DOHH2 (cell line): ENCODE results near the gene EIF4EBP2.

Experiments used
- H3F3A ChIP-seq: fragments of 200-600 bp; sonication (generic), shearing (Covaris generic); 2 replicates; pipeline ENCODE4 v1.6.0; 2016; ENCODE audit warnings: antibody characterized with exemption, mild to moderate bottlenecking; ENCODE audit not compliant: control insufficient read depth, insufficient read depth
- H3K27ac ChIP-seq: fragments of 200-600 bp; sonication (generic); 2 replicates; pipeline ENCODE4 v1.5.1; 2014; ENCODE audit warnings: low read depth, mild to moderate bottlenecking, low read length, moderate library complexity
- H3K27me3 ChIP-seq: fragments of 200-600 bp; sonication (generic); 2 replicates; pipeline ENCODE4 v1.6.1; 2014; ENCODE audit warnings: mild to moderate bottlenecking, low read length, mixed read lengths; ENCODE audit not compliant: control insufficient read depth
- H3K36me3 ChIP-seq: fragments of 200-600 bp; sonication (generic); 2 replicates; pipeline ENCODE4 v1.6.1; 2014; ENCODE audit warnings: mild to moderate bottlenecking, low read length, moderate library complexity, mixed read lengths; ENCODE audit not compliant: control insufficient read depth
- H3K4me1 ChIP-seq: fragments of 200-600 bp; sonication (generic); 2 replicates; pipeline ENCODE4 v1.6.1; 2014; ENCODE audit warnings: mild to moderate bottlenecking, low read length, mixed read lengths; ENCODE audit not compliant: control insufficient read depth
- H3K4me2 ChIP-seq: fragments of 200-600 bp; sonication (generic); 2 replicates; pipeline ENCODE4 v1.6.0; 2014; ENCODE audit warnings: mild to moderate bottlenecking, low read length, moderate library complexity
- H3K4me3 ChIP-seq: fragments of 200-600 bp; sonication (generic); 2 replicates; pipeline ENCODE4 v1.5.1; 2014; ENCODE audit warnings: mild to moderate bottlenecking, low read length, mixed read lengths
- H3K79me2 ChIP-seq: fragments of 200-600 bp; sonication (generic); 2 replicates; pipeline ENCODE4 v1.6.1; 2014; ENCODE audit warnings: mild to moderate bottlenecking, low read length, mixed read lengths; ENCODE audit not compliant: control insufficient read depth
- H3K9me2 ChIP-seq: fragments of 200-600 bp; sonication (generic); replicated peaks from 2 replicates; pipeline ENCODE4 v1.6.1; 2014; ENCODE audit warnings: mild to moderate bottlenecking, low read length, mixed read lengths; ENCODE audit not compliant: control insufficient read depth
- H3K9me3 ChIP-seq: fragments of 200-600 bp; sonication (generic); 2 replicates; pipeline ENCODE4 v1.6.1; 2014; ENCODE audit warnings: antibody characterized with exemption, low read length, mixed read lengths; ENCODE audit not compliant: control insufficient read depth, insufficient read depth
- H4K20me1 ChIP-seq: fragments of 200-600 bp; sonication (generic); 2 replicates; pipeline ENCODE4 v1.6.0; 2014; ENCODE audit warnings: low read depth, mild to moderate bottlenecking, antibody characterized with exemption, low read length, moderate library complexity; ENCODE audit not compliant: control insufficient read depth, insufficient read depth
- EZH2phosphoT487 ChIP-seq: fragments of 200-600 bp; sonication (generic); IDR thresholded peaks from 2 replicates; pipeline ENCODE4 v1.6.1; 2017; ENCODE audit warnings: borderline replicate concordance, mild to moderate bottlenecking, antibody characterized with exemption, low read length, moderate library complexity, mixed read lengths
- TF ChIP-seq, protein P1 (sequence below): fragments of 200-600 bp; sonication (generic); IDR thresholded peaks from one replicate; pipeline ENCODE4 v1.5.1; 2014; ENCODE audit warnings: antibody characterized with exemption, mild to moderate bottlenecking, low read depth, low read length; ENCODE audit not compliant: poor library complexity, severe bottlenecking

Gene EIF4EBP2

GRCh38 chr10:70371846-70372245 lies 32.1 kb upstream of the EIF4EBP2 start:
- no peaks in the 10 kb centered on the region for H3K27me3 ChIP-seq
- peaks cover 9% of the 10 kb centered on the region; the same call in 1 of the 2 replicates for H3K36me3 ChIP-seq
- no peak overlapping the region for H3K4me2 ChIP-seq
- H3K9me2 ChIP-seq: no peaks in the 10 kb centered on the region
- peaks cover 7% of the 10 kb centered on the region; the same call in 1 of the 2 replicates for H4K20me1 ChIP-seq
- no peaks in the 10 kb centered on the region for H3K4me1 ChIP-seq
- H3K79me2 ChIP-seq: no peaks in the 10 kb centered on the region
- H3K4me3 ChIP-seq: no peak overlapping the region
- TF ChIP-seq, protein P1, sequence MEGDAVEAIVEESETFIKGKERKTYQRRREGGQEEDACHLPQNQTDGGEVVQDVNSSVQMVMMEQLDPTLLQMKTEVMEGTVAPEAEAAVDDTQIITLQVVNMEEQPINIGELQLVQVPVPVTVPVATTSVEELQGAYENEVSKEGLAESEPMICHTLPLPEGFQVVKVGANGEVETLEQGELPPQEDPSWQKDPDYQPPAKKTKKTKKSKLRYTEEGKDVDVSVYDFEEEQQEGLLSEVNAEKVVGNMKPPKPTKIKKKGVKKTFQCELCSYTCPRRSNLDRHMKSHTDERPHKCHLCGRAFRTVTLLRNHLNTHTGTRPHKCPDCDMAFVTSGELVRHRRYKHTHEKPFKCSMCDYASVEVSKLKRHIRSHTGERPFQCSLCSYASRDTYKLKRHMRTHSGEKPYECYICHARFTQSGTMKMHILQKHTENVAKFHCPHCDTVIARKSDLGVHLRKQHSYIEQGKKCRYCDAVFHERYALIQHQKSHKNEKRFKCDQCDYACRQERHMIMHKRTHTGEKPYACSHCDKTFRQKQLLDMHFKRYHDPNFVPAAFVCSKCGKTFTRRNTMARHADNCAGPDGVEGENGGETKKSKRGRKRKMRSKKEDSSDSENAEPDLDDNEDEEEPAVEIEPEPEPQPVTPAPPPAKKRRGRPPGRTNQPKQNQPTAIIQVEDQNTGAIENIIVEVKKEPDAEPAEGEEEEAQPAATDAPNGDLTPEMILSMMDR: no peak
- no peak for TF ChIP-seq EZH2phosphoT487
- H3F3A ChIP-seq: no peaks in the 10 kb centered on the region
- H3K9me3 ChIP-seq: no peaks in the 10 kb centered on the region
- no peak overlapping the region for H3K27ac ChIP-seq

DNA sequence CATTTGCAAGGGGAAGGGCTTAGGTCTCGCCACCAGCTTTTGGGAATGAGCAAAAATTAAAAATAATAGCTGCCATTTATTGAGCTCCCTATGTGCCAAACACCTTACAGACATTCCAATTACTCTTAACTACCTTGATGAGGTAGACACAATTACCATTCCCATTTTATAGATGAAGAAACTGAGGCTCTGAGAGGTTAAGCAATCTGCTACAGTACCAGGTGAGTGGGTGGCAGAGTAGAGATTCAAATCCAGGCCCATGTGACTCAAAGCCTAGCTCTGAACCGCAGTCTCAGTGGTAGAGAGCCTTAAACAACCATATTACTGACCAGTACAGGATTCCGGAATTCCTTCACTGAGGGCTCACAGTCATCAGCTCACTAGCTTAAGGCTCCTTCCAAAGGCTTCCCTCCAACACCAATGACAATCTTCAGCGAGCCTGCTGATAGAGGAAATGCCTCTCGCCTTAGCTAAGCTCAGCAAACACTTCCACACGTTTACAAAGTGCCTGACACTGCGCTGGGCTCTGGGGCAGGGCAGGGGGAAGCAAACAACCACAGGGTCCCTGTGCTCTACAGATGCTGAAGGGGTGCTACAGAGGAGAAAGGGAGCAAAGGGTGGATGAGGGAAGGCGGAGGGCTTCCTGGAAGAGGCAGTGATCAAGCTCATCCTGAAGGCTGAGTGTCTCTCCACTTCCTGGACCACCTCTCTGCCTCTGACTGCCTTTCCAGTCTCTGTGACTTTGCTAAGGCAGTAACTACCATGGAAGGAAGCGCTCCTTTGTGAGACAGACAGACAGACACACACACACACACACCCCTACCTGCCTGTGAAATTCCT lies 28.9 kb upstream of the EIF4EBP2 start:
- no peak for TF ChIP-seq EZH2phosphoT487
- TF ChIP-seq, protein P1: no peak
- H3K9me2 ChIP-seq: no peaks in the 10 kb centered on the region
- peaks cover 3% of the 10 kb centered on the region; the same call in 1 of the 2 replicates for H3K9me3 ChIP-seq
- no peak overlapping the region for H3K4me3 ChIP-seq
- H3K27me3 ChIP-seq: no peaks in the 10 kb centered on the region
- peaks cover 4% of the 10 kb centered on the region; the same call in 1 of the 2 replicates for H4K20me1 ChIP-seq
- no peaks in the 10 kb centered on the region for H3K4me1 ChIP-seq
- peaks cover 6% of the 10 kb centered on the region; the same call in 1 of the 2 replicates for H3K36me3 ChIP-seq
- no peak overlapping the region for H3K4me2 ChIP-seq
- peaks cover 15% of the 10 kb centered on the region for H3K79me2 ChIP-seq
- no peak overlapping the region for H3K27ac ChIP-seq
- H3F3A ChIP-seq: no peaks in the 10 kb centered on the region

DNA sequence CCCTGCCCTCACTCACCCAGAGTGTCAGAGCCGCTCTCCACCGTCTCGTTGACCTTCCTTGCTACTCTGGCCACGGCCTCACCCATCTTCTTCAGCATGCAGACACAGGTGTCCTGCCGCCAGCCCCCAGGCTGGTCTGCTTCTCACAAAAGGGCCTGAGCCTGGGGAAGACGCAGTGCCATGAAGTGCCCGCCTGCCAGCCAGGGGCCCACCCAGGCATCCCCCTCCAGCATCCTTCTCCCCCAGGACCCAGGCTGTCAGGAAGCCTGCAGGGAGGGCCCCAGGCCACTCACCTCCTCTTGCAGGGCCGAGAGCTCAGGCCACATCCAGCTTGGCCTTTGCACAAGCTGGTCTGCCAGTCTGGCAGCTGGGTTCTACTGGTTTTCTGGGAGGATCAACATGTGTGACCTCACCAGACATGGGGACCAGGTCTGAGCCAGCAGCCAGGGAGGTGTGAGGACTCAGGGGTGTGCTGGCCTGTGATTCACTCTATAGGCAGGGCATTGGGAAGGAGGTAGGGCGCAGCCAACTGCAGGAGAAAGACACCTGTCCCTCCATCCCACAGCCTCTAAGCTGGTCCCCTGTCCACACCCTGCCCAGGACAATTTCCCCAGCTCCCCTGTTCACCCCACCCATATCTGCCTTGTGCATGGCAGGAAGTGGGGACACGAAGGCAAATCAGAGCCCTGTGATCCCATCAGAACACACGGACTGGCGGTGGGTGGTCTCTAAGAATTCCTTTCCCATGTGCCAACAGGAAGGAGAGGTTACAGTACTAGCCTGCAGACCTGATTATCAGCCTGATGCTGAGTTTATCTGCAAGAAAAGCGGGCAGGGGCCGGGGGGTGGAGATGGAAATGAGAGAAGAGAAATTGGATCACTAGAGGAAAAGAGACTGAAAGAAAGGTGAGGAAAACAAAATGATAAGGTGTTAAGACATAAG lies 27.2 kb upstream of the EIF4EBP2 start:
- H3K4me1 ChIP-seq: peaks cover 10% of the 10 kb centered on the region
- peaks cover 23% of the 10 kb centered on the region for H3K79me2 ChIP-seq
- H3K9me2 ChIP-seq: no peaks in the 10 kb centered on the region
- TF ChIP-seq EZH2phosphoT487: no peak
- TF ChIP-seq, protein P1: no peak
- H3K27ac ChIP-seq: no peak overlapping the region
- no peaks in the 10 kb centered on the region for H3F3A ChIP-seq
- peaks cover 3% of the 10 kb centered on the region; the same call in 1 of the 2 replicates for H3K9me3 ChIP-seq
- H3K36me3 ChIP-seq: peaks cover 3% of the 10 kb centered on the region; the same call in 1 of the 2 replicates
- no peak overlapping the region for H3K4me2 ChIP-seq
- peaks cover 4% of the 10 kb centered on the region; the same call in 1 of the 2 replicates for H4K20me1 ChIP-seq
- no peak overlapping the region for H3K4me3 ChIP-seq
- no peaks in the 10 kb centered on the region for H3K27me3 ChIP-seq
